IMR-90 (cell line): ENCODE measurements around the gene MYH9.

ENCODE experiments used
- CEBPB ChIP-seq: IDR thresholded peaks from 2 replicates; pipeline ENCODE4 v1.6.1; 2012; ENCODE audit warnings: low read depth, low read length, improper control_type of control experiment
- CHD1 ChIP-seq: IDR thresholded peaks from 2 replicates; pipeline ENCODE4 v1.6.1; 2012; ENCODE audit warnings: low read depth, low read length, improper control_type of control experiment
- CTCF ChIP-seq: conservative IDR thresholded peaks from 2 replicates; pipeline ENCODE4 v1.5.1; 2012; ENCODE audit warnings: mild to moderate bottlenecking, low read depth, low read length, improper control_type of control experiment
- MXI1 ChIP-seq: IDR thresholded peaks from 2 replicates; pipeline ENCODE4 v1.6.1; 2012; ENCODE audit warnings: low read depth, mild to moderate bottlenecking, low read length, moderate library complexity, borderline replicate concordance
- POLR2A ChIP-seq: IDR thresholded peaks from 2 replicates; pipeline ENCODE4 v1.6.1; 2012; ENCODE audit warnings: mild to moderate bottlenecking, low read depth, low read length
- RAD21 ChIP-seq: IDR thresholded peaks from 2 replicates; pipeline ENCODE4 v1.6.1; 2012; ENCODE audit warnings: low read length, improper control_type of control experiment
- SMC3 ChIP-seq: fragments of 150-350 bp; IDR thresholded peaks from 2 replicates; pipeline ENCODE4 v1.6.1; 2016; ENCODE audit warnings: low read depth, mild to moderate bottlenecking, antibody characterized with exemption, low read length, moderate library complexity
- USF2 ChIP-seq: fragments of 150-350 bp; IDR thresholded peaks from 2 replicates; pipeline ENCODE4 v1.6.1; 2017; ENCODE audit warnings: mild to moderate bottlenecking, antibody characterized with exemption, low read length, low read depth

- TF ChIP-seq CTCF (no peak), MXI1 (no peak), USF2 (0 out of 2 replicates have a peak, but pooled peaks have one; percentile 5), POLR2A (no peak), CHD1 (no peak), SMC3 (no peak), CEBPB (no peak), RAD21 (no peak)
These were observed 8.1 kb upstream of the MYH9 start for GRCh38 chr22:36395915-36396314.
